Peyer's patch (tissue), 4 donors: ENCODE data around the gene DTX4. TPM values are rescaled to one million over a fixed set of nuclear protein-coding genes. Genes with fewer than 3 reads are reported as not detected.

Experiments
- DNase-seq, 3 donors: peaks; one replicate each; pipeline ENCODE4 v3.0.0-alpha.2; 2017 to 2019
- H3K27ac ChIP-seq, 4 donors: fragments of 200-600 bp; sonication (generic); one replicate each; pipeline ENCODE4 v1.5.1; 2016 to 2019
- H3K27me3 ChIP-seq, 2 donors: fragments of 200-600 bp; sonication (generic); one replicate each; pipeline ENCODE4 v1.5.1; 2019
- H3K36me3 ChIP-seq, 3 donors: fragments of 200-600 bp; sonication (generic); one replicate each; pipeline ENCODE4 v1.5.1; 2016 to 2019
- H3K4me1 ChIP-seq, 4 donors: fragments of 200-600 bp; sonication (generic); one replicate each; pipeline ENCODE4 v1.5.1; 2016 to 2019
- H3K4me3 ChIP-seq, 4 donors: fragments of 200-600 bp; sonication (generic); 1 replicate in 3 of 4; 2 replicates in 1 of 4; pipeline ENCODE4 v1.5.1; 2016 to 2019; ENCODE audit warnings: mild to moderate bottlenecking in 1 of 4
- H3K9me3 ChIP-seq, 4 donors: fragments of 200-600 bp; sonication (generic); one replicate each; pipeline ENCODE4 v1.5.1; 2016 to 2019; ENCODE audit warnings: mild to moderate bottlenecking in 1 of 4
- CTCF ChIP-seq, 6 experiments: fragments of 450-650 bp in 4 of 6; fragments of 200-600 bp in 2 of 6; sonication (generic) in 1 of 6; IDR thresholded peaks; one replicate each; pipeline ENCODE4 v1.5.1; 2017 to 2019; ENCODE audit warnings: antibody characterized with exemption in 6 of 6, mild to moderate bottlenecking in 3 of 6, moderate library complexity in 1 of 6
- POLR2A ChIP-seq, 2 donors: fragments of 450-650 bp; IDR thresholded peaks; one replicate each; pipeline ENCODE4 v1.5.1; 2017; ENCODE audit warnings: antibody characterized with exemption in 2 of 2, mild to moderate bottlenecking in 2 of 2, moderate library complexity in 2 of 2
- small RNA-seq, 2 donors: library from RNA; depleted of rRNA; stranded (forward); fragments of <200 nt; gene quantifications; one replicate each; pipeline ENCODE3, GENCODE V24; 2016
- total RNA-seq, 4 donors: library from RNA; depleted of rRNA; stranded (reverse); fragments of >200 nt; gene quantifications; one replicate each; pipeline ENCODE4 v1.1.0, GENCODE V29; 2016

The DTX4 gene
- total RNA-seq, 4 donors from 2014 or later = 41.3 to 93.8 (median 60.9) TPM

DNA sequence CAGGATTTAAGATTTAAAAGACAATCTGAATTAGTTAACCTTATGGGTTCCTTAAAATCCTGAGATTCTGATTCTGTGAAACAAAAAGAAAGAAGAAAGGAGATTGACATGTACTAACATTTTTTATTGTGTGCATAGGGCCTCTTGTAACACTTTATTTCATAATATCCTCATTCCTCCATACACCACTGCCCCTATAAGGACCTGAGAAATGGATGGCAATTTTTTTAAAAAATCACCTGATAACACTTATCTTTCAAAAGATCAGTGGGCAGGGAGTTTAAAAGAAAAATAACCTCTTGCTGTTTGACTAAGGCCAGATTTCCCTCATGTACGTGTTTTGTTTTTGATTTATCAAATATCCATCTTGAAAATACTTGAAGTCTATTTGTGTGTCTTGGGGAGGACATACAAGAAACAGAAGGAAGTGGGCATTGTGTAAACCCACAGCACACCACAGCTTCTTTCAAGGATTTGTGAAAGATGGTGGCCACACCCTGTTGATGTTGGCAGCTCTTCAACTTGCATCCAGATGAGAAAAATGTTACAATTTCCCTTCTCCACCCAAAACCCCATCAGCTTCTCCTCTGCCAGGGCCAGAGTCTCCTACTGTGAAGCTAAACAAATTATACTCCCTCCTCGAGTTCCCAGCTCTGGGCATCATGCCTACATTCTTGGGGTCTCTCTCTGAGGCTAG is 75.7 kb downstream of the DTX4 start:
- Histone ChIP-seq H3K9me3 (no peaks in the 10 kb centered on the region), H3K4me3 (no peak overlapping the region), H3K27ac (no peak overlapping the region), H3K4me1 (no peaks in the 10 kb centered on the region), H3K27me3 (no peaks in the 10 kb centered on the region), H3K36me3 (no peaks in the 10 kb centered on the region)
- no peak for DNase-seq
- no peak for TF ChIP-seq CTCF (IDR thresholded peaks at IDR 0.05)
- no peak for TF ChIP-seq POLR2A (IDR thresholded peaks at IDR 0.05)

DNA sequence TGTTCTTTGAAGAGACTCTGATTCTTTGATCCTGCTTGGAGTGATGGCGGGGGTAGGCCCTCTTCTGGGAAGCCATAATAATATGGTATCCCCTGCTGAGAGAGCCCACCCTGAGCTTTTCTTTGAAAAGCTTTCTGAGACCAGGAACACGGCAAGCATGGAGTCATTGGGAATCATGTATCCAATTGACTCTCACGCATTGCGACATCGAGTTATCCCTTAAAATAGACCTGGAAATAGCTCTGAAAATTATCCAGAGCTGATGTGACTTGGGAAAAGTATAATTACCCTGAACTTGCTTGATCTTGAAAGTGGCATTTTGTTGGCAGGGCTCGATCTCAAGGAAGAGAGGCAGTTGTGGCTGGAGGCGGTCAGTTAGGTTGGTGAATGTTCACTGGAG is 77.6 kb downstream of the DTX4 start:
- TF ChIP-seq CTCF (IDR thresholded peaks at IDR 0.05) = no peak
- no peak for TF ChIP-seq POLR2A (IDR thresholded peaks at IDR 0.05)
- Histone ChIP-seq H3K36me3 (no peaks in the 10 kb centered on the region), H3K27me3 (no peaks in the 10 kb centered on the region), H3K4me3 (no peak overlapping the region), H3K9me3 (no peaks in the 10 kb centered on the region), H3K27ac (no peak overlapping the region), H3K4me1 (no peaks in the 10 kb centered on the region)
- no peak for DNase-seq

- H3K9me3 ChIP-seq = no peaks in the 10 kb centered on the region
- no peaks in the 10 kb centered on the region for H3K36me3 ChIP-seq
- no peaks in the 10 kb centered on the region for H3K27me3 ChIP-seq
- no peak overlapping the region for H3K27ac ChIP-seq
- DNase-seq = no peak
- TF ChIP-seq CTCF (IDR thresholded peaks at IDR 0.05) = no peak
- TF ChIP-seq POLR2A (IDR thresholded peaks at IDR 0.05) = no peak
- H3K4me1 ChIP-seq = no peaks in the 10 kb centered on the region
- H3K4me3 ChIP-seq = no peak overlapping the region
Measured at GRCh38 chr11:59253001-59253400, 81.1 kb downstream of the DTX4 start.

DNA sequence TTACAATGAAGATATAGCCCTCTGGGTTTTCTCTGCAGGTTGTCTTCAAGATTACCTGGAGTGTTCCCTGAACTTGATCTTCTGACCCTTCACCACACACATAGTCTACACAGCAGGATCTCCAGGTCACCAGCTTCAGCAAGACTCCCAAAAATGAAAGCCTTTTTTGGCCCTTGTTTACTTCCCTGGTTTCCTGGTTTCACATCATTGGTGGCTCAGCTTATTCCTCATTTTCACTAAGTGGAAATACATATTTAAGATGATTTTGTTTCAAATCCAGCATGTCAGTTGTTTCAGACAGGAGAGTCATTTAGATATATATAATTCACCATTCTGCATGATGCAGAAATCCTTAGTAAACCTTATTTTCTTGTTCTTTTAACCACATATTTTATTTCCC is 82.4 kb downstream of the DTX4 start:
- no peaks in the 10 kb centered on the region for H3K27me3 ChIP-seq
- no peaks in the 10 kb centered on the region for H3K4me1 ChIP-seq
- no peak overlapping the region for H3K27ac ChIP-seq
- H3K9me3 ChIP-seq = no peaks in the 10 kb centered on the region
- TF ChIP-seq CTCF (IDR thresholded peaks at IDR 0.05) (no peak), POLR2A (IDR thresholded peaks at IDR 0.05) (no peak)
- H3K4me3 ChIP-seq = no peak overlapping the region
- no peak for DNase-seq
- no peaks in the 10 kb centered on the region for H3K36me3 ChIP-seq

DNA sequence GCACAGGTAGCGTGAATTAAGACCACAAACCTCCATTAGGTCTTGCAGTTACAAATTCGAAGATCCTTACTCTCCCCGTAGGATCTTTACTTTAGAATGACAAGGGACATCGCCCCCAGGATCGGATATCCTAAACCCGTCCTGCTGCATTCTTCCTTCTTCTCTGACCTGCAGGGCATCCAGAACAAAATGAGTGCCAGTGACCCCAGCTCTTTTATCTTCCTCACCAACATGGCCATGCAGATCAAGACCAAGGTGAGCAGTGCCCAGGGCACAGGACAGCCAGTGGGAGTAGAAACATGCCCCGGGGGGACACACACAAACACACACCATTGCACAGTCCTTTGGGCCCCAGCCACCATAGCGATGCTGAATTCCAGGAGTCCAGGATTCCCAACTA is 83.3 kb downstream of the DTX4 start:
- TF ChIP-seq CTCF (IDR thresholded peaks at IDR 0.05) = no peak
- no peak for TF ChIP-seq POLR2A (IDR thresholded peaks at IDR 0.05)
- Histone ChIP-seq H3K27me3 (no peaks in the 10 kb centered on the region), H3K27ac (no peak overlapping the region), H3K9me3 (no peaks in the 10 kb centered on the region), H3K36me3 (no peaks in the 10 kb centered on the region), H3K4me1 (no peaks in the 10 kb centered on the region), H3K4me3 (no peak overlapping the region)
- no peak for DNase-seq

Small RNA genes lying within 50 kb of the gene (small RNA-seq; reads per million reads assigned to genes)
- gene RN7SL42P = 0 reads per million in 2 donors

Other genes starting within 250 kb of the DTX4 start
- 1 to 10 TPM in 2 of 4 donors, not detected in 2; 2.4 to 3.6 TPM for gene GLYATL1, start 232.6 kb upstream of the DTX4 start, total RNA-seq
- not detected for gene GLYATL1B, start 85.8 kb upstream of the DTX4 start, total RNA-seq
- gene FAM111B, start 64.9 kb upstream of the DTX4 start, total RNA-seq = 1 to 10 TPM; 1.8 to 6.0 (median 4.7) TPM
- gene FAM111A, start 29.3 kb upstream of the DTX4 start, total RNA-seq = 10 to 100 TPM; 43.0 to 96.6 (median 68.5) TPM
- 10 to 100 TPM in 1 of 4 donors, 1 to 10 TPM in 3; 3.5 to 51.2 (median 6.0) TPM for gene MPEG1, start 40.8 kb downstream of the DTX4 start, total RNA-seq
- not detected for gene OR5AN1, start 186.8 kb downstream of the DTX4 start, total RNA-seq